Nephron progenitor cell (in vitro differentiated cells): ENCODE measurements around the gene ZNF750.

Experiments used
- DNase-seq: peaks from one replicate; pipeline ENCODE4 v3.0.0; 2021
- H3K27ac Mint-ChIP-seq: 2 replicates; pipeline ENCODE4 v1.8.0; 2021; ENCODE audit warnings: mild to moderate bottlenecking, moderate library complexity, mixed read lengths
- H3K27me3 Mint-ChIP-seq: 2 replicates; pipeline ENCODE4 v1.8.0; 2021; ENCODE audit warnings: mild to moderate bottlenecking, low read depth, mixed read lengths; ENCODE audit not compliant: poor library complexity
- H3K36me3 Mint-ChIP-seq: 2 replicates; pipeline ENCODE4 v1.8.0; 2021; ENCODE audit warnings: low read depth, mixed read lengths
- H3K4me1 Mint-ChIP-seq: 2 replicates; pipeline ENCODE4 v1.8.0; 2021; ENCODE audit warnings: mixed read lengths
- H3K4me3 Mint-ChIP-seq: 2 replicates; pipeline ENCODE4 v1.8.0; 2021; ENCODE audit warnings: mild to moderate bottlenecking, moderate library complexity, mixed read lengths
- H3K9me3 Mint-ChIP-seq: 2 replicates; pipeline ENCODE4 v1.8.0; 2021; ENCODE audit warnings: mild to moderate bottlenecking, moderate library complexity, mixed read lengths
- TF ChIP-seq, protein P1 (sequence below): fragments of 200-600 bp; sonication (generic); IDR thresholded peaks from 2 replicates; pipeline ENCODE4 v1.5.0; 2021; ENCODE audit warnings: antibody characterized with exemption

The ZNF750 gene

DNA sequence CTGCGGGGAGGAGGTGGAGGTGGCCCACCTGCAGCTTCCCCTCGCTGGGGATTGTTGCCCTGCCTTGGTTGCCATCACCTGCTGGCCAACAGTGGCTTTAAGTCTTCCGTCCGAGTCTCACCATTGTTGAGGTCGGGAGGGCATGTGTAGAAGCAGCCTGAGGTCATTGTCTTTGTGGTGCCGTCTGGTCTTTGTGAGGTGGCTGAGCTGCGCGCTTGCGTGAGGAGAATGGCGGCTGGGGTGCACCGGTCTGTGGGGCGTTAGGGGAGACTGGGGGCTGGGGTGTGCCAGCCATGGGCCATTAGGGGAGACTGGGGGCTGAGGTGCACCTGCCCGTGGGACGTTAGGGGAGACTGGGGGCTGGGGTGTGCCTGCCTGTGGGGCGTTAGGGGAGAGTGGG is 36.2 kb downstream of the ZNF750 start:
- no peak for DNase-seq
- Mint-ChIP-seq H3K4me3 (no peak overlapping the region), H3K9me3 (peaks cover 36% of the 10 kb centered on the region), H3K27ac (no peak overlapping the region), H3K36me3 (peaks cover 59% of the 10 kb centered on the region), H3K27me3 (peaks cover 7% of the 10 kb centered on the region), H3K4me1 (no peaks in the 10 kb centered on the region)
- TF ChIP-seq, protein P1, sequence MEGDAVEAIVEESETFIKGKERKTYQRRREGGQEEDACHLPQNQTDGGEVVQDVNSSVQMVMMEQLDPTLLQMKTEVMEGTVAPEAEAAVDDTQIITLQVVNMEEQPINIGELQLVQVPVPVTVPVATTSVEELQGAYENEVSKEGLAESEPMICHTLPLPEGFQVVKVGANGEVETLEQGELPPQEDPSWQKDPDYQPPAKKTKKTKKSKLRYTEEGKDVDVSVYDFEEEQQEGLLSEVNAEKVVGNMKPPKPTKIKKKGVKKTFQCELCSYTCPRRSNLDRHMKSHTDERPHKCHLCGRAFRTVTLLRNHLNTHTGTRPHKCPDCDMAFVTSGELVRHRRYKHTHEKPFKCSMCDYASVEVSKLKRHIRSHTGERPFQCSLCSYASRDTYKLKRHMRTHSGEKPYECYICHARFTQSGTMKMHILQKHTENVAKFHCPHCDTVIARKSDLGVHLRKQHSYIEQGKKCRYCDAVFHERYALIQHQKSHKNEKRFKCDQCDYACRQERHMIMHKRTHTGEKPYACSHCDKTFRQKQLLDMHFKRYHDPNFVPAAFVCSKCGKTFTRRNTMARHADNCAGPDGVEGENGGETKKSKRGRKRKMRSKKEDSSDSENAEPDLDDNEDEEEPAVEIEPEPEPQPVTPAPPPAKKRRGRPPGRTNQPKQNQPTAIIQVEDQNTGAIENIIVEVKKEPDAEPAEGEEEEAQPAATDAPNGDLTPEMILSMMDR: no peak

DNA sequence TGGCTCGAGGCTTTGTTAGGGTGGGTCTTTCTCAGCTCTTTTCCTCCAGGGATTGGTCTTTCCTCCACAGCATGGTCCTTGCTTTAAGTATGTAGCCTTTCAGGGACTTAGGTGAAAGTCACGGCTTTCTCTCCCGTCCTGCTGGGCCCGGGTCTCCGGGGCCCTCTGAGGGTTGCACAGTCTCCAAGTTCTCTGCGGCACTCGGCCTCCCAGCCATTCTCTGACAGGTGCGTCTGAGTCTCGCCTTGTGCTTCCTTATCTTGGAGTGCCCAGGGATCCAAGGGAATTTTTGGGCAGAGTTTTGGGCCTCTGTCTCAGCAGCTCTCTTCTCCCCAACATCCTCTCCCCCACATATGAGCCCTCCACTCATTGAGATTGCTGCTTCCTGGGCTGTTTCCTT is 36.6 kb downstream of the ZNF750 start:
- Mint-ChIP-seq H3K27me3 (peaks cover 7% of the 10 kb centered on the region), H3K4me3 (no peak overlapping the region), H3K27ac (no peak overlapping the region), H3K4me1 (no peaks in the 10 kb centered on the region), H3K9me3 (peaks cover 36% of the 10 kb centered on the region), H3K36me3 (peaks cover 63% of the 10 kb centered on the region)
- no peak for DNase-seq
- TF ChIP-seq, protein P1: no peak

DNA sequence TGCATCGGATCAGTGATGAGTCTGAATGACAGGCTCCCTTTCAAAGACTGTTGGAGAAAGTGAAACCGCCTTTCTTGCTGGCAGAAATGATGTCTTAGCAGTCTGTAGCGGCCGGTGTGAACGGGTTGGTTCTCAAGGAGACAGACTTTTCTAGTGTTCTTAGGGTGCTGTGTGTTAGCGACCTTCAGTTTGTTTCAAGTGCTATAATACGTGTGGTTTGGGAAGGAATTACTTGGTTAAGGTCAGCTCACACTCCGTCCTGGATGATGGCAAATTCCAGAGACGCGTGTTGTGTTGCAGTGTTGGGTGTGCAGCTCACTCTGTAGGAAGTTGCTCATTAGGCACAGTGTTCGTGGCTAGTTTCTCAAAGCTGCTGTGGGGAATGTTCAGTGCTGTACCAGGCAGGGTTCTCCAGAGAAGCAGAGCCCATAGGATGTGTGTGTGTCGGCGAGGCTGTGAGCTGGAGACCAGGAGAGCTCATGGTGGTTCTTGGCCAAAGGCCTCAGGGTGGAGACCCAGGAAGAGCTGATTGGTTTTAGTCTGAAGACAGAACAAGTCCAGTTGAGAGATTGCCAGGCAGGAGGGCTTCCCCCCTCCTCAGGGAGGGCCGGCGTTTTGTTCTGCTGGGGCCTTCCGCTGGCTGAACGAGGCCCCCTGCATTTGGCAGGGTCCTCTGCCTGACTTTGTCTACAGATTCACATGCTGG is 37.6 kb downstream of the ZNF750 start:
- Mint-ChIP-seq H3K4me3 (no peak overlapping the region), H3K36me3 (peaks cover 68% of the 10 kb centered on the region), H3K27ac (peak overlapping the region; percentile 62), H3K4me1 (no peaks in the 10 kb centered on the region), H3K27me3 (peaks cover 7% of the 10 kb centered on the region), H3K9me3 (peaks cover 36% of the 10 kb centered on the region)
- DNase-seq: no peak
- TF ChIP-seq, protein P1: no peak

DNA sequence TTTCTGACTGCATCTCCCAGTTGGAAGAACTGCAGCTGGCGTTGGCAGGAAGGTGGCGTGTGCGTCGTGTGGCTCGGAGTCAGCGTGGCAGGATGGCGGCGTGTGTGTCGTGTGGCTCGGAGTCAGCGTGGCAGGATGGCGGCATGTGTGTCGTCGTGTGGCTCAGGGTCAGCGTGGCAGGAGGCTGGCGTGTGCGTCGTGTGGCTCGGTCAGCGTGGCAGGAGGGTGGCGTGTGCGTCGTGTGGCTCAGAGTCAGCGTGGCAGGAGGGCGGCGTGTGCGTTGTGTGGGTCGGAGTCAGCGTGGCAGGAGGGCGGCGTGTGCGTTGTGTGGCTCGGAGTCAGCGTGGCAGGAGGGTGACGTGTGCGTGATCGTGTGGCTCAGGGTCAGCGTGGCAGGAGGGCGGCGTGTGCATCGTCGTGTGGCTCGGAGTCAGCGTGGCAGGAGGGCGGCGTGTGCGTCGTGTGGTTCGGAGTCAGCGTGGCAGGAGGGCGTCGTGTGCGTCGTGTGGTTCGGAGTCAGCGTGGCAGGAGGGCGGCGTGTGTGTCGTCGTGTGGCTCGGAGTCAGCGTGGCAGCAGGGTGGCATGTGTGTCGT is 38.3 kb downstream of the ZNF750 start:
- Mint-ChIP-seq H3K36me3 (peaks cover 72% of the 10 kb centered on the region), H3K4me1 (no peaks in the 10 kb centered on the region), H3K27ac (peak overlapping the region; percentile 58), H3K9me3 (peaks cover 36% of the 10 kb centered on the region), H3K4me3 (peak overlapping the region; percentile 60), H3K27me3 (peaks cover 7% of the 10 kb centered on the region)
- no peak for DNase-seq
- TF ChIP-seq, protein P1: no peak

DNA sequence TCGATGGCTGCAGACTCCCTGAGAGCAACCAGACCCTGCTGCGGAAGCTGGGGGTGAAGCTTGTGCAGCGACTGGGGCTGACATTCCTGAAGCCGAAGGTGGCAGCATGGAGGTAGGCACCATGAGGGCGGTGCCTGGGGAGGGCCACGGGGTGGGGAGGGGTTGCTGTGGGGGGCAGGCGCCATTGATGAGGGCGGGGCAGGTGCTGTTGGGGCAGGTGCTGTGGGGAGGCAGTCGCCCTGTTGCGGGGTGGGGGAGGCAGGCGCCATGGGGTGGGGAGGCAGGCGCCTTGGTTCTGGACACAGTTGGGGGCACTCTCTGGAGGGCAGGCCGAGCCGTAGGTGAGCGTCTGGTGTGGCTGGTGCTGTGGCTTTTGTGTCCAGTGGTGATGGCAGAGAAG is 38.9 kb downstream of the ZNF750 start:
- no peak overlapping the region for H3K4me3 Mint-ChIP-seq
- TF ChIP-seq, protein P1: no peak
- no peaks in the 10 kb centered on the region for H3K4me1 Mint-ChIP-seq
- peak overlapping the region; percentile 58 for H3K27ac Mint-ChIP-seq
- DNase-seq: no peak
- peaks cover 66% of the 10 kb centered on the region for H3K36me3 Mint-ChIP-seq
- peaks cover 4% of the 10 kb centered on the region for H3K27me3 Mint-ChIP-seq
- peaks cover 36% of the 10 kb centered on the region for H3K9me3 Mint-ChIP-seq

DNA sequence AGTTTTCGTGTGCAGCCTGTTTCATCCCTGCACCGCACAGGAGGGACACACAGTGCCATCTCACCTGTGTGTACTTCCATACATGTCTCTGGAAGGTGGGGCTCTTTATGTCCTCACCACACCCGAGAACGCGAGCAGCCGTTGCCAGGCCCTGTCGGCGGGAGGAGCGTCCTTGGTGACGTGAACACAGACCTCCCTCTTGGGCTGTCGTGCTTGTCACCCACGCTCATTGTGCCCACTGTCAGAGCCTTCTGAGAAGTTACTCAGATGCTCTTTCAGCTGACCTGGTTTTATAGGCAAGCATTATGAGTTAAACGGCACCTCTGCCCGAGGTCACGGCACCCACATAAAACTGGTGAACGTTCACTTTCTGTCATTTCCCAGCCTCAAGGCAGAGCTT is 40.2 kb downstream of the ZNF750 start:
- DNase-seq: no peak
- H3K27me3 Mint-ChIP-seq: peaks cover 4% of the 10 kb centered on the region
- peaks cover 6% of the 10 kb centered on the region for H3K4me1 Mint-ChIP-seq
- no peak overlapping the region for H3K4me3 Mint-ChIP-seq
- H3K27ac Mint-ChIP-seq: no peak overlapping the region
- TF ChIP-seq, protein P1: no peak
- H3K36me3 Mint-ChIP-seq: peaks cover 62% of the 10 kb centered on the region
- peaks cover 36% of the 10 kb centered on the region for H3K9me3 Mint-ChIP-seq
